Liver (tissue), 9 donors: Measurements from ENCODE around the gene CDK10. TPM values are rescaled to one million over a fixed set of nuclear protein-coding genes. Genes with fewer than 3 reads are reported as not detected.
"Not testable (repeated sequence)": the region's sequence is repeated elsewhere in the genome, so short reads cannot be mapped to it uniquely, and the experiment has no call there.

Experiments
- DNase-seq: peaks from one replicate; pipeline ENCODE4 v3.0.0-alpha.2; 2017; ENCODE audit warnings: low spot score
- H3K27ac ChIP-seq, 2 donors: one replicate each; pipeline ENCODE4 v1.7.0; 2013; ENCODE audit warnings: inconsistent platforms in 2 of 2, low read length in 2 of 2, control low read depth in 1 of 2, low read depth in 1 of 2, mild to moderate bottlenecking in 1 of 2
- H3K27me3 ChIP-seq, 4 donors: one replicate each; pipeline versions ENCODE4 v1.6.1 to v1.7.0; 2013; ENCODE audit warnings: low read length in 3 of 4, inconsistent platforms in 1 of 4, mild to moderate bottlenecking in 1 of 4, moderate library complexity in 1 of 4; ENCODE audit not compliant: control insufficient read depth in 4 of 4, insufficient read depth in 4 of 4
- H3K36me3 ChIP-seq, 4 donors: one replicate each; pipeline versions ENCODE4 v1.6.1 to v1.7.0; 2013; ENCODE audit warnings: low read length in 3 of 4, mild to moderate bottlenecking in 3 of 4, low read depth in 1 of 4, moderate library complexity in 1 of 4; ENCODE audit not compliant: control insufficient read depth in 4 of 4, insufficient read depth in 3 of 4
- H3K4me1 ChIP-seq, 4 donors: one replicate each; pipeline versions ENCODE4 v1.6.1 to v1.7.0; 2013; ENCODE audit warnings: low read length in 3 of 4, mild to moderate bottlenecking in 3 of 4, moderate library complexity in 1 of 4; ENCODE audit not compliant: control insufficient read depth in 4 of 4, insufficient read depth in 4 of 4
- H3K4me3 ChIP-seq, 3 donors: one replicate each; pipeline versions ENCODE4 v1.6.1 to v1.7.0; 2013; ENCODE audit warnings: low read length in 3 of 3, control low read depth in 1 of 3, low read depth in 1 of 3, mild to moderate bottlenecking in 1 of 3
- H3K9ac ChIP-seq, 2 donors: one replicate each; pipeline ENCODE4 v1.7.0; 2013; ENCODE audit warnings: low read length in 2 of 2, mild to moderate bottlenecking in 2 of 2, moderate library complexity in 2 of 2, control low read depth in 1 of 2, low read depth in 1 of 2
- H3K9me3 ChIP-seq, 4 donors: one replicate each; pipeline versions ENCODE4 v1.6.1 to v1.7.0; 2013; ENCODE audit warnings: low read length in 3 of 4; ENCODE audit not compliant: control insufficient read depth in 4 of 4
- EGR1 ChIP-seq, 2 donors: IDR thresholded peaks; 2 replicates each; pipeline ENCODE4 v1.6.1; 2016 to 2018; ENCODE audit warnings: antibody characterized with exemption in 2 of 2, low read depth in 2 of 2
- FOXA1 ChIP-seq: IDR thresholded peaks from 2 replicates; pipeline ENCODE4 v1.6.1; 2016; ENCODE audit warnings: antibody characterized with exemption
- GABPA ChIP-seq, 2 donors: IDR thresholded peaks in 1 of 2; conservative IDR thresholded peaks in 1 of 2; 2 replicates each; pipeline ENCODE4 v1.6.1; 2016; ENCODE audit warnings: antibody characterized with exemption in 2 of 2, mild to moderate bottlenecking in 1 of 2, moderate library complexity in 1 of 2
- HNF4A ChIP-seq, 2 donors: conservative IDR thresholded peaks; 2 replicates each; pipeline ENCODE4 v1.6.1; 2016; ENCODE audit warnings: antibody characterized with exemption in 2 of 2, mild to moderate bottlenecking in 2 of 2
- JUND ChIP-seq, 2 donors: IDR thresholded peaks; 2 replicates each; pipeline ENCODE4 v1.6.1; 2016; ENCODE audit warnings: antibody characterized with exemption in 2 of 2
- NR2F2 ChIP-seq: IDR thresholded peaks from 2 replicates; pipeline ENCODE4 v1.6.1; 2016; ENCODE audit warnings: antibody characterized with exemption
- RXRA ChIP-seq, 2 donors: IDR thresholded peaks; 2 replicates each; pipeline ENCODE4 v1.6.1; 2017 to 2018; ENCODE audit warnings: antibody characterized with exemption in 2 of 2, mild to moderate bottlenecking in 1 of 2
- SP1 ChIP-seq: IDR thresholded peaks from 2 replicates; pipeline ENCODE4 v1.6.1; 2018; ENCODE audit warnings: antibody characterized with exemption, mild to moderate bottlenecking
- TAF1 ChIP-seq: conservative IDR thresholded peaks from 2 replicates; pipeline ENCODE4 v1.6.1; 2016; ENCODE audit warnings: antibody characterized with exemption, mild to moderate bottlenecking
- YY1 ChIP-seq: IDR thresholded peaks from 2 replicates; pipeline ENCODE4 v1.6.1; 2016; ENCODE audit warnings: antibody characterized with exemption, mild to moderate bottlenecking
- WGBS: extraction: QIAGEN DNeasy Blood & Tissue Kit; methylation state at CpG from one replicate; pipeline ENCODE4 v1.1.7; 2013; 5-methylcytosine and 5-hydroxymethylcytosine counted together
- polyA plus RNA-seq, 2 donors: library from polyadenylated mRNA; stranded (reverse) in 1 of 2; unstranded in 1 of 2; fragments of 200-250 nt in 1 of 2; fragments of >200 nt in 1 of 2; fragmentation: Nextera tagmentation in 1 of 2; extraction: Ambion mirVana in 1 of 2; gene quantifications; one replicate each; pipeline versions ENCODE4 v1.2.1 to v1.2.3, GENCODE V29; 2013 to 2015
- total RNA-seq, 2 donors: library from RNA; depleted of rRNA; stranded (reverse); fragments of >200 nt; gene quantifications; one replicate each; pipeline ENCODE4 v1.2.3, GENCODE V29; 2014
- TF ChIP-seq, protein P1 (sequence below): fragments of 150-350 bp; IDR thresholded peaks from 2 replicates; pipeline ENCODE4 v1.5.1; 2017; ENCODE audit warnings: improper control_type of control experiment, low read depth, low read length; ENCODE audit not compliant: missing input control
- TF ChIP-seq, protein P2 (sequence below): IDR thresholded peaks from 2 replicates; pipeline ENCODE4 v1.6.1; 2016; ENCODE audit warnings: antibody characterized with exemption
- TF ChIP-seq, protein P3 (sequence below): IDR thresholded peaks from 2 replicates; pipeline ENCODE4 v1.6.1; 2016; ENCODE audit warnings: antibody characterized with exemption
- TF ChIP-seq, protein P4 (sequence below): IDR thresholded peaks from 2 replicates; pipeline ENCODE4 v1.6.1; 2016; ENCODE audit warnings: antibody characterized with exemption, mild to moderate bottlenecking
- donor health status: healthy.
- donor health status: healthy.
- donor health status: healthy.
- donor health status: healthy.
- donor health status: healthy.

Gene CDK10
- total and polyA plus RNA-seq, 4 donors = 25.1 to 81.2 (median 56.0) TPM

DNA sequence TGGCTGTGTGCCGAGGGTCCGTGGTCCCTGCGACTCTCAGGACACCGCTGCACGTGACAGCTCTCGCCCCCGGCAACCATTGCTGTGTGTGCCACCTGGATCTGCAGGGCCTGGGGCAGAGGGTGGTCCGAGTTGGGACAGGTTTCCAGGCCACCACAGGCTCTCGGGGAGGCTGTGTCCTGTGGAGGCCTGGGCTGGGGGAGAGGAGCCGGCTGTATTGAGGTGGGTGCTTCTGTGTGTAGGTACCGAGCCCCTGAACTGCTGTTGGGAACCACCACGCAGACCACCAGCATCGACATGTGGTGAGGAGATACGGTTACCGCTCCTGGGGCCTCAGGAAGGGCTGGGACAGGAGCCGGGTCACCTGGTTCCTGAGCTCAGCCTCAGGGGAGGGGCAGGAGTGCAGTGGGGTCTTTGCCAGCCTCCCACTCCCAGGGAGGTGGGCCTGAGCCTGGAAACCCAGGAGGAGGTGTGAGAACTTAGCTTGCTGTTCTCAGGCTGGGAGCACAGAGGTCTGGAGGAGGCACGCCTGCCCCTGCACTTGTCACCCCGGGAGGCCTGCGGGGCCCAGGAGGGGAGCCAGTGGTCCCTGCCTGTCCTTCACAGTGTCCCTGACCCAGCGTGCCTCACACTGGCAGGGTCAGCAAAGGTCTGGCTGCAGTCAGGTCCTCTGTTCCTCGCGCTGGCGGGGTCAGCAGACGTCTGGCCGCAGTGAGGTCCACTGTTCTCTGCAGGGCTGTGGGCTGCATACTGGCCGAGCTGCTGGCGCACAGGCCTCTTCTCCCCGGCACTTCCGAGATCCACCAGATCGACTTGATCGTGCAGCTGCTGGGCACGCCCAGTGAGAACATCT lies 7.7 kb downstream of the CDK10 start:
- 90% methylated on average over 32 of the region's 32 CpGs for WGBS
- peaks cover 14 to 41% (median 23%) of the 10 kb centered on the region in 4 donors for H3K36me3 ChIP-seq
- no peak overlapping the region for H3K27ac ChIP-seq
- no peak overlapping the region for H3K4me3 ChIP-seq
- TF ChIP-seq, protein P1, sequence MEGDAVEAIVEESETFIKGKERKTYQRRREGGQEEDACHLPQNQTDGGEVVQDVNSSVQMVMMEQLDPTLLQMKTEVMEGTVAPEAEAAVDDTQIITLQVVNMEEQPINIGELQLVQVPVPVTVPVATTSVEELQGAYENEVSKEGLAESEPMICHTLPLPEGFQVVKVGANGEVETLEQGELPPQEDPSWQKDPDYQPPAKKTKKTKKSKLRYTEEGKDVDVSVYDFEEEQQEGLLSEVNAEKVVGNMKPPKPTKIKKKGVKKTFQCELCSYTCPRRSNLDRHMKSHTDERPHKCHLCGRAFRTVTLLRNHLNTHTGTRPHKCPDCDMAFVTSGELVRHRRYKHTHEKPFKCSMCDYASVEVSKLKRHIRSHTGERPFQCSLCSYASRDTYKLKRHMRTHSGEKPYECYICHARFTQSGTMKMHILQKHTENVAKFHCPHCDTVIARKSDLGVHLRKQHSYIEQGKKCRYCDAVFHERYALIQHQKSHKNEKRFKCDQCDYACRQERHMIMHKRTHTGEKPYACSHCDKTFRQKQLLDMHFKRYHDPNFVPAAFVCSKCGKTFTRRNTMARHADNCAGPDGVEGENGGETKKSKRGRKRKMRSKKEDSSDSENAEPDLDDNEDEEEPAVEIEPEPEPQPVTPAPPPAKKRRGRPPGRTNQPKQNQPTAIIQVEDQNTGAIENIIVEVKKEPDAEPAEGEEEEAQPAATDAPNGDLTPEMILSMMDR = no peak
- TF ChIP-seq RXRA (IDR thresholded peaks at IDR 0.05) (no peak), FOXA1 (no peak), YY1 (no peak), SP1 (no peak), NR2F2 (no peak), TAF1 (no peak), HNF4A (conservative IDR thresholded peaks at IDR 0.05) (no peak), JUND (IDR thresholded peaks at IDR 0.05) (no peak), EGR1 (IDR thresholded peaks at IDR 0.05; ENCODE audit: low read depth in 2 of 2) (no peak), GABPA (IDR thresholded peaks at IDR 0.05 in 1 of 2, conservative IDR thresholded peaks at IDR 0.05 in 1 of 2) (no peak)
- TF ChIP-seq, protein P2, sequence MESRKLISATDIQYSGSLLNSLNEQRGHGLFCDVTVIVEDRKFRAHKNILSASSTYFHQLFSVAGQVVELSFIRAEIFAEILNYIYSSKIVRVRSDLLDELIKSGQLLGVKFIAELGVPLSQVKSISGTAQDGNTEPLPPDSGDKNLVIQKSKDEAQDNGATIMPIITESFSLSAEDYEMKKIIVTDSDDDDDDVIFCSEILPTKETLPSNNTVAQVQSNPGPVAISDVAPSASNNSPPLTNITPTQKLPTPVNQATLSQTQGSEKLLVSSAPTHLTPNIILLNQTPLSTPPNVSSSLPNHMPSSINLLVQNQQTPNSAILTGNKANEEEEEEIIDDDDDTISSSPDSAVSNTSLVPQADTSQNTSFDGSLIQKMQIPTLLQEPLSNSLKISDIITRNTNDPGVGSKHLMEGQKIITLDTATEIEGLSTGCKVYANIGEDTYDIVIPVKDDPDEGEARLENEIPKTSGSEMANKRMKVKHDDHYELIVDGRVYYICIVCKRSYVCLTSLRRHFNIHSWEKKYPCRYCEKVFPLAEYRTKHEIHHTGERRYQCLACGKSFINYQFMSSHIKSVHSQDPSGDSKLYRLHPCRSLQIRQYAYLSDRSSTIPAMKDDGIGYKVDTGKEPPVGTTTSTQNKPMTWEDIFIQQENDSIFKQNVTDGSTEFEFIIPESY = no peak
- TF ChIP-seq, protein P3, sequence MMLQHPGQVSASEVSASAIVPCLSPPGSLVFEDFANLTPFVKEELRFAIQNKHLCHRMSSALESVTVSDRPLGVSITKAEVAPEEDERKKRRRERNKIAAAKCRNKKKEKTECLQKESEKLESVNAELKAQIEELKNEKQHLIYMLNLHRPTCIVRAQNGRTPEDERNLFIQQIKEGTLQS = no peak
- TF ChIP-seq, protein P4, sequence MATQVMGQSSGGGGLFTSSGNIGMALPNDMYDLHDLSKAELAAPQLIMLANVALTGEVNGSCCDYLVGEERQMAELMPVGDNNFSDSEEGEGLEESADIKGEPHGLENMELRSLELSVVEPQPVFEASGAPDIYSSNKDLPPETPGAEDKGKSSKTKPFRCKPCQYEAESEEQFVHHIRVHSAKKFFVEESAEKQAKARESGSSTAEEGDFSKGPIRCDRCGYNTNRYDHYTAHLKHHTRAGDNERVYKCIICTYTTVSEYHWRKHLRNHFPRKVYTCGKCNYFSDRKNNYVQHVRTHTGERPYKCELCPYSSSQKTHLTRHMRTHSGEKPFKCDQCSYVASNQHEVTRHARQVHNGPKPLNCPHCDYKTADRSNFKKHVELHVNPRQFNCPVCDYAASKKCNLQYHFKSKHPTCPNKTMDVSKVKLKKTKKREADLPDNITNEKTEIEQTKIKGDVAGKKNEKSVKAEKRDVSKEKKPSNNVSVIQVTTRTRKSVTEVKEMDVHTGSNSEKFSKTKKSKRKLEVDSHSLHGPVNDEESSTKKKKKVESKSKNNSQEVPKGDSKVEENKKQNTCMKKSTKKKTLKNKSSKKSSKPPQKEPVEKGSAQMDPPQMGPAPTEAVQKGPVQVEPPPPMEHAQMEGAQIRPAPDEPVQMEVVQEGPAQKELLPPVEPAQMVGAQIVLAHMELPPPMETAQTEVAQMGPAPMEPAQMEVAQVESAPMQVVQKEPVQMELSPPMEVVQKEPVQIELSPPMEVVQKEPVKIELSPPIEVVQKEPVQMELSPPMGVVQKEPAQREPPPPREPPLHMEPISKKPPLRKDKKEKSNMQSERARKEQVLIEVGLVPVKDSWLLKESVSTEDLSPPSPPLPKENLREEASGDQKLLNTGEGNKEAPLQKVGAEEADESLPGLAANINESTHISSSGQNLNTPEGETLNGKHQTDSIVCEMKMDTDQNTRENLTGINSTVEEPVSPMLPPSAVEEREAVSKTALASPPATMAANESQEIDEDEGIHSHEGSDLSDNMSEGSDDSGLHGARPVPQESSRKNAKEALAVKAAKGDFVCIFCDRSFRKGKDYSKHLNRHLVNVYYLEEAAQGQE = no peak
- peaks cover 0 to 11% (median 2%) of the 10 kb centered on the region in 4 donors for H3K4me1 ChIP-seq
- no peaks in the 10 kb centered on the region for H3K27me3 ChIP-seq
- no peak overlapping the region for H3K9ac ChIP-seq
- DNase-seq = no peak
- H3K9me3 ChIP-seq = no peaks in the 10 kb centered on the region

DNA sequence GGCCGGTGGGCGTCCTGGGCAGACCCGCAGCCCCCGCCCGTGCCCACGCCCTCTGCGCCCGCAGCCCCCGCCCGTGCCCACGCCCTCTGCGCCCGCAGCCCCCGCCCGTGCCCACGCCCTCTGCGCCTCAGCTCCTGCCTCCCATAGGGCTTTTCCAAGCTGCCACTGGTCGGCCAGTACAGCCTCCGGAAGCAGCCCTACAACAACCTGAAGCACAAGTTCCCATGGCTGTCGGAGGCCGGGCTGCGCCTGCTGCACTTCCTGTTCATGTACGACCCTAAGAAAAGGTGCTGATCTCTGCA lies 8.2 kb downstream of the CDK10 start:
- not testable (repeated sequence) for H3K4me3 ChIP-seq, DNase-seq, H3K9me3 ChIP-seq, H3K9ac ChIP-seq, H3K27ac ChIP-seq, H3K27me3 ChIP-seq
- 92% methylated on average over 23 of the region's 23 CpGs for WGBS
- Histone ChIP-seq H3K36me3 (peaks cover 14 to 41% (median 22%) of the 10 kb centered on the region in 4 donors), H3K4me1 (peaks cover 2 to 12% (median 6%) of the 10 kb centered on the region in 4 donors)
